SK-N-MC (cell line): Measurements from ENCODE around the gene USP32.

Experiments
- EZH2 ChIP-seq: fragments of 200-600 bp; sonication (generic); IDR thresholded peaks from one replicate; pipeline ENCODE4 v1.6.1; 2017; ENCODE audit warnings: antibody characterized with exemption
- POLR2AphosphoS5 ChIP-seq: IDR thresholded peaks from 2 replicates; pipeline ENCODE4 v1.6.1; 2012; ENCODE audit warnings: mild to moderate bottlenecking, low read depth, low read length, borderline replicate concordance

DNA sequence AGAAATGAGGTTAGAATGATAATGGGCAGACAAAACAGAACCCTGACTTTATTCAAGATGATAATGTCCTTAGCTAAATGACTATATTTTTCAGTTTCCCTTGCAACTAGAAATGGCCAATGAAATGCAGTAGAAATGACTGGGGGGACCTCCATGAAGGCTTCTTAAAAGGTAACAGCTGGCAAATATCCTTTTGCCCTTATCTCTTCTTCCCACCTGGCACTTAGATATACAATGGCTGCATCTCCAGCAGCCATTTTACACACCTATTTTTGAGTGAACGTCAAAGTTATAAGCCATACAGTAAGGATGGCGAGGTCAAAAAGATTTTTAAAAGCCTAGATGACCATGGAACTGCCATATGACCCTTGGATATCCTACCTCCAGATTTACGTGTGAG is 39.9 kb downstream of the USP32 start:
- TF ChIP-seq POLR2AphosphoS5 (no peak), EZH2 (no peak)
